HG03457 (cell line): ENCODE data around the gene TSPAN19.
A peak's percentile ranks its signal among the peaks of the same experiment; 100 is the strongest.
"Not testable (repeated sequence)": the region's sequence is repeated elsewhere in the genome, so short reads cannot be mapped to it uniquely, and the experiment has no call there.

Source experiments
- ATAC-seq: cut with Tn5 transposase; IDR thresholded peaks from one replicate; pipeline ENCODE4 v1.9.1; 2021; ENCODE audit warnings: moderate number of reproducible peaks; ENCODE audit not compliant: unreplicated experiment

The TSPAN19 gene

DNA sequence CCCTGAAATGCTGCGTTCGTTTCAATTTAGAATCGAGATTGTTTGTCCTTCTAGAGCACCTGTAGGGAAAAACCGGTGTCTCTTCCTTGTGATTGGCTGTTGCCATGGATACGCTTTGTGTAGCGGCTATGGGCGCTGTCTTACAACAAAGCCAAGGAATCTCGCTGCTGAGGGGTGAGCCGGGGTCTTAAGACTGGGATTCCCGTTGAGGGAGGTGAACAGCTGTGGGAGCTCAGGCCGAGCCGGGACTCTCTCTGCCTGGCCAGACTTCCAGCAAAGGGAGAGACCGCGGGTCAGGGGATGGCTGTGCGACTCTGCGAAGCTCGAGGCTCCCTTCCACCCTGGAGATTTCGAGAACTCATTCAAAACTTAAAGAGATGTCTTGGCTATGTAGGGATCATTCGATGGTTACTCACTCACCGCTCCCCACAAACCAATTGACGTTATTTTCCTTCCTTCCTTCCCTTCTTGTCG, at the start of gene TSPAN19, which contains the start of gene LRRIQ1:
Gene TSPAN19, minus strand, starts transcription at position 44 of the 474 bp plus-strand sequence. CDS start 6,331 bp downstream, outside the sequence.
Gene LRRIQ1, plus strand, starts transcription at position 118 of the 474 bp plus-strand sequence. CDS start 1,826 bp downstream, outside the sequence.
- ATAC-seq = peak; percentile 99

DNA sequence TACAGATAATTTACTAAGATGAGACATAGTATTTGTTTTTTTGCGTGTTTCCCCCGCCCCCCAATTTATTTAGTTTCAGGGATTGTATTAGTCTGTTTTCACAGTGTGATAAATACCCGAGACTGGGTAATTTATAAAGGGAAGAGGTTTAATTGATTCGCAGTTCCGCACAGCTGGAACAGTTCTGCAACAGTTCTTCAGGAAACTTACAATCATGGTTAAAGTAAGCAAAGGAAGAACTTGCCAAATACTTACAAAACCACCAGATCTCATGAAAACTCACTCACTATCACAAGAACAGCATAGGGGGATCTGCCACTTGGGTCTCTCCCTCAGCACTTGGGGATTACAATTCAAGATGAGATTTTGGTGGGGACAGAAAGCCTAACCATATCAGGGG, 49.0 kb upstream of the TSPAN19 start:
- no peak for ATAC-seq

DNA sequence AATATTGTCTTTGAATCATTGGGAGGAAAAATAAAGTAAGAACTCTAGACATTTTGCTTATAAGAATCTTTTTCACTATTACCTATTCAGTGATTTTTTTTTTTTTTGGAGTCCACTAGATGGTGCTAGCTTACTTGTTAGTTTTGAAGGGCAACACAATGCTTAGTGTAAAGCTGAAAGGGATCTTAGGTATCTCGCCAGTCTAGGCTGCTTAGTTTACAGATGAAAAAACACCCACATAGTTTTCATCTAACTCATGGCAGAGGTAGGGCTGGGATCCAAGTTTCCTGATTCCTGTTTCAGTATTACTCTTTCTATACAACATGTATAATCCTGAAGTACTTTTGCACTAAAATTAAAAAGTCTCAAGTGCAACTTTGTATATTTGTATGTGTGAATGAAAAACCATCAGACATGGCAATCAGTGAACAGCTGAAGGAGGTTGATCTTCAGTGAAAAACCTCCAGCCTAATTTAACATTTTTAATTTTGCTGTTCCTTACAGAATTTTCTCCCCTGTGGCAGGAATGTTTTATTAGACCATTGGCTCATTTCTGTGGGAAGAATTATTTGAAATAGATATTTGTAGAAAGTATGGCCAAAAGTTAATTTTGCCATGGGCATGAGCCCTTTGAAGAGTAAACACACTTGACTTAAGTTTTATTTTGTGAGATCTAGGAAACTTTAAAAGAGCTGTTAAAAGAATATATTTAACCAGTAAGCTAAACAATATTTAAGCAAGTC, 40.8 kb upstream of the TSPAN19 start:
- peak; percentile 45 for ATAC-seq

DNA sequence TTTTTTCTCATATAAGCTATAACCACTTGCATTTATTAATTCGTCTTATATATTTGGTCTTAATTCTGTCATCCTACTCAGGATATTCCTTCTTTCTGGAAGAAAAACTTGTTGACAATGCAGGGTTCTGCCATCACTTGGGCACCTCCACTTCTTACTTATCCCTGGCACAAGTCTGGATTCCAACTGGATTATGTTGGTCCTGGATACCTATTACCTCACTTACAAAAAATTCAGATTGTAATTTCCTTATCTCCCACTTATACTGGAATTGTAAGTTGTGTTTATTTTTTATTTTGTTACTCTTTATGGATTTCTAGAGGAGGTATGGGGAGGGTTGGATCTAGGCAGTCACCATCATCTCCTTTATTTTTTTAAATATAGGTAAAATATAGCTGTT, 36.7 kb upstream of the TSPAN19 start:
- no peak for ATAC-seq

DNA sequence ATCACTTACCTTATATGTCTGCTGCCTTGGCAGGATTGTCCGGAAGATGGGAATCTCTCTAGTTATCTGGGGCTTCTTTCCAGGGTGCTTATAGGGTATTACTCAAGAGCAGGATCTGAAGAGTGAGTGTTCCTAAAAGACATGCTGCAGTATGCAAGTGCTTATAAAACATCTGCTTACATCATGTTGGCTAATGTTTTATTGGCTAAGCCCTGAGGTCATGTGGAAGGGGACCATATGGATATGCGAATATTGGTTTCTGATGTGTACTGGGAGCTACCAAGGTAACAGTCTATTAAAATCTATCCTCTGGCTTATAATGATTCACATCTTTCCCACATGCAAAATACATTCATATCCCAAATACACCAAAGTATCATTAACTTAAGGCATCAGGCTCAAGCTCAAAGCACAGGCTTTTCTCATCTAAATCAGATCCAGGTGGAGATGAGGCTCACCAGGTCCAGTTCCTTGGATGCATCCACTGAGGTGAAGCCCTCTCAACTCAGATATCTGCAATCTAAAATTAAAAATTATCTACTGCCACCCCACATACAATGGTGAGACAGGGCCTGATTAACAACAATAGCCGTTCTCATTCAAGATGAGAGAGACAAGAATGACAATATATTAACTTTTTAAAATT, 29.9 kb upstream of the TSPAN19 start:
- no peak for ATAC-seq

DNA sequence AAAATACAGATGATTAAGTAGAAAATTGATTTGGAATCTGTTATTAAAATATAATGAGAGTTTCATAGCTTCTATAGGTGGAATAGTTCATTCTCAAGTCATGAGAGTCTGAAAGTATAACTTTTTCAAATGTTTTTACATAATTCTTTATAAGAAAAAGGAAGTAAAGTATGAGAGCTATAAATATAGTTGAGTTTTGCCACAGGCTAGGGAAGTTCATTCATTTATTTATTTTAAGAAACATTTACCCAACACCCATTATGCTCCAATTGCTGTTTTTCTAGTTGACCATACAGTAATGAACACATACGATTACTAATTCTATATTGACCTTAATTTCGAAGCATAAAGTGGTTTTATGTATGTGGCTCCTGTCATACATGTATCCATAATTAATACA, 24.8 kb upstream of the TSPAN19 start:
- ATAC-seq = no peak

DNA sequence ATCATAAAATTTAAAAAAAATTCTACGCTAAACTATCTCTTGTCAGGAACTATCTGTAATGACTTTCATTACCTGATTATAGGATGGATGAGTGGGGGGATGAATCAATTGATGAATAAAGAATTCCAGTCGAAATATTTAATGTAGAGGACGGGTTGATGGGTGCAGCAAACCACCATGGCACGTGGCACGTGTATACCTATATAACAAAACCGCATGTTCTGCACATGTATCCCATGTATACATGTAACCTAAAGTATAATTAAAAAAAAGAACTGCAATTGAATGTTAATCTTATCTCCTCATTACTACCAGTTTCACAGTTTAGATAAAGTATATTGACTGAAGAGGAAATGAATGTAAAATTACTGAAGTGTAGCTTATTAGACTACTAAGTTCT, 23.5 kb upstream of the TSPAN19 start:
- no peak for ATAC-seq

DNA sequence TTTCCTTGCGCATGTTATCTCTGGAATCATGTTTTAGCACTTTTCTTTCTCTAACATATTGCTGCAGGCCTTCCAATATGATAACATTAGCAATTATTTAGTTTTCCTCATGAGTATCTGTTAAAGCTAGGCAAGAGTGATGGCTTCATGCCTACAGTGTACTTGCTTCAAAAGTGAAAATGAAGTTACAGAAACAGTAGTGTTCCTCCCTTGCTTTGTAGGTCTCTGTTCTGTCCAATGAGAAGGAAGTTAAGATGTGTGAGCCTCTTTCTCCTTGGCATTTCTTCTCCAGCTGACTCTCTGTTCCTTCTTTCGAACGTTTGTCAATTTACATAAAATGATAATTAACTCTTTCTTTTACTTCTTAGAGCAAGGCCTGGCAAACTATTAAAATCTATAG, 22.3 kb upstream of the TSPAN19 start:
- no peak for ATAC-seq

DNA sequence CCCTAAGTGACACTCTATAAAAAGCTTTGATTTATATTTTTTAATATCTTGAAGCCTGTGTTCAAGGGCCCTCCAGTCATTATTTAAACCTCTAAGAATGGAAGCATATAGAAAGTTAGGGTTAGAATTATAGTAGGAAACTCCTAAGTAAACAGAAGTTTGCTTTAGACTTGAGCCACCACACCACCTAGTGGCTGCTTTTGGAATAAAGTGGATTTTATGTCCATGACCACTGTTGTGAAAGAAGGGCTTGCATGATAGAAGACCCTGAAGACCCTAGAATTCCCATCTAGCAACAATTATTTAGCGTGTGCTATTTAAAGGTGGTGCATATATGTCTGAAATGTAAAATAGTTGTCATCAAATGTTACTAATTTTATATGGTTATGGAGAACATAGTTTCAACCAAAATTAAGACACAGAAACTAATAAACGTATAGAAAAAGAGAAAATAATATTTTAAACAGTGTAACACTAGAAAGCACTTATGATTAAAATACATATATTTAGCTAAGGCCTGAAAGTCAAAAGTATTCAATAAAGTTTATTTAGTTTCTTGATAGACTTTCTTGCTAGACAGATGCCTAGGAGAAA, 21.4 kb upstream of the TSPAN19 start:
- no peak for ATAC-seq

DNA sequence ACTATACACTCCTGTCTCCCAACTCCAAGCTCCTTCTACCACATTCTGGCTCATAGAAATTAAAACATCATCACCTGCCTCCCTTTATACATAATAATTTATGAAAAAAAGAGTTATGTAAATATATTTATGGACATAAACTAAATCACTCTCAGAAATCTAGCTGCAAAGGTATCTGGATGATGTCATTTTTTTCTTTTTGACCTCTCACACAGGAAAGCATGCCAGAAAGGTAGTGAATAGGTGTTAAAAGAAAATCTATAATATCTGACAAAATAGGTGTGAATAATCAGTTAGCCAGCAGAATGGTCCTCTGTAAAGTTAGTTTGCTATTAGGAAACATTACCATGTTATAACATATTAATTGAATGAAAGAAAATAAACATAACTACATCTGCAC, 7.8 kb upstream of the TSPAN19 start:
- no peak for ATAC-seq

DNA sequence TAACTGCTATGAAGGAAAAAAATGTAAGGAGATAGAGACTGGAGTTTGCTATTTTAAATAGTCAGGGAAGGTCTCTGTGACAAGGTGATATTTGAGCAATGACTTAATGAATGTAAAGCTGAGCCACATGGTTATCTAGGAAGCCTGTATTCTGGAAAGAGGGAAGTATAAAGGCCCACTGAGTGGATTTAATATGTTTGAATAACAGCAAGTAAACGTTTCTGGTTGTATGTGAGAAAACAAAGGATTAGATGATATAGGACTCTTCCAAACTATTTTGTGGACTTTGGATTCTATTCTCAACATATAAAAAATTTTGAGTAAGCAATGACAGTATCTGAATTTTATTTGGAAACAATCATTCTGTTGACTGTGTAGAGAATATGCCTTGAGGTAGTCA, 5.3 kb upstream of the TSPAN19 start:
- ATAC-seq = no peak

DNA sequence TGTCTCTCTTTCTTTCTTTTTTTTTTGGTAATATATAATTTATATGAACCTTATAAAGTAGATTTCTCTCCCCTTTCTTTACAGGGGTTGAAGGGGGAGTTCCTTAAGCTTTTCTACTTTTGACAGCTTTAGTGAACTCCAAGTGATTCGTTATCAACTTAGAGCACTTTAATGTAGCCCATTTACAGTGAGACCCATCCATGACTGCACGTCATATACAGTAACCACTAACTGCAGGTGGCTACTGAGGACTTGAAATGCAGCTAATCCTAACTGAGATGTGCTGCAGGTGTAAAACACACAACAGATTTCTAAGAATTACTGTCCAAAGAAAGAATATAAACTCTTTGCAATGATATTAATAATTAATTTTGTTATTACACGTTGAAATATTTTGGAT, 656 bp upstream of the TSPAN19 start:
- no peak for ATAC-seq

DNA sequence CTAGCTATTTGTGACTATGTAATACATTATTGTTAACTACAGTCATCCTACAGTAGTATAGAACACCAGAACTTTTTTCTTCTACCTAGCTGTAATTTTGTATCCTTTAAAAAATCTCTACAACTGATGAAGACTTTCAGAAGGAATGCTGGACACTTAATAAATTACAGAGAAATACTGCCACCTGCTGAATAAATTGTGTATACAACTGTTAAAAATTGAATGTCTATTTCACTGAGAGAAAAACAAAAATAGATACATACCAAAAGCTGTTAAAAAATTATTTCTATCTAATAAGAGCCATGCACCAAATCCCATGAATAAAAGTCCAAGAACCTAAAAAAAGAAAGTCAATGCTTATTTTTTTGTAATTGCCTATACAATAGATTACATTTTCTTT, 6.6 kb downstream of the TSPAN19 start:
- ATAC-seq = no peak

DNA sequence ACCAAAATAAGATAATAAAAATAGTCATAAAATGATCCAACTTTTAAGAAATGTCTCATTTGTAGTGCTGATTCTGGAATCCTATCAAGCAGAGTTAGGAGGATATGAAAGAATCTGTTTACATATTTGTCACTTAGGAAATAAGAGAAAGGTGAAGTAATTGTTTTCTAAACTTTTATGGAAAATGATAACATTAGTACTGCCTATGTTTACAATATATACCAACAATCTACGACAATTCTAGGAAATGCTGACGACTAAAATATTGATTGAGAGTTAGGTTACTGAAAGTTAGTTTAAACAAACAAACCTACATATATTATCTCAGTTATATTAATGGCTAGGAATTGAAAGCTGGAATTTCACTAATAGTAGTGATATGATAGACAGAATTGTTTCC, 18.0 kb downstream of the TSPAN19 start:
- ATAC-seq = no peak

DNA sequence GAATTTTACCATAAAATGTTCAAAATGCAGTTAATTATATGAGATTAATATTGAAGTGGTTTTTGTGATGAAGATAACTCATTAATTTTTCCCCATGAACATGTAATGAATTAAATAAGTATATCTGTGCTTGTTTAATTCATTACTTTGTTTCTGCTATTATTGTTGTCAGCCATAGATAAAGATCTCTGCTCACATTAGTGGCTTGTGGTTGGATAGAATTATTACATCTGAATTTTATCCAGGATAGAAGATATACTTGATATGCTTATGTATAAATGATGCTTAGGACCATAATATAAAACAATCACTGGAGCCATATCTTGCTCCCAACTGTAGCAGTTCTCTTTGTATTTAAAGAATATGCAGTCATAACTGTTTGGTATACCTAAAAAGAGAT, 18.5 kb downstream of the TSPAN19 start:
- ATAC-seq = no peak

DNA sequence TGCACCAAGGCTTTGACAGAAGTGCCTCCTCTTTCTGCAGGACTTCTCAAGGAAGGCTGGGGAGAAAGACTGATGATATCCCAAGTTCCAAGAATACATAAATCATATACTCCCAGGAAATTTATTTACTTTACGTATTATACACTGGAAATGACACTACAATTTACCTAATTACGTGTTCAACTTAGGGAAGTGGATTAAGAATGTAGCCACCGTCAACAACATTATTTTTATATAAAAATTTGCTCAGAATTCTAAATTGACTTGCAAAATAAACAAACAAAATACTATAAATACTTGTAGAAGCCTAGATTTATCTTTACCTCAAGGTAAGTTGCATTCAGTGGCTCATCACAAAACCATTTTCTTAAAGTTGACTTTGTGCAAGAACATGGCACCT, 18.9 kb downstream of the TSPAN19 start:
- no peak for ATAC-seq

DNA sequence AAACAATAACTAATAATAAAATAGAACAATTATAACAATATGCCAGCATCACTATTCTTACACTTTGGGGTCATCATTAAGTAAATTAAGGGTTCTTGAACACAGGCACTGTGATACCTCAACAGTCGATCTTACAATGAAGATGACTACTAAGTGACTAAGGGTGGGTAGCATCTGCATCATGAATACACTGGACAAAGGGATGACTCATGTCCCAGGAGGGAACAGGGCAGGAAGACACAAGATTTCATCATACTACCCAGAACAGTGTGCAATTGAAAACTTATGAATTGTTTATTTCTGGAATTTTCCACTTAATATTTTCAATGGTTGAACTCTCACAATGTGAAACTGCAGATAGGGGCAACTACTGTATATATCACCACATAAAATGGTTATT, 19.7 kb downstream of the TSPAN19 start:
- no peak for ATAC-seq

DNA sequence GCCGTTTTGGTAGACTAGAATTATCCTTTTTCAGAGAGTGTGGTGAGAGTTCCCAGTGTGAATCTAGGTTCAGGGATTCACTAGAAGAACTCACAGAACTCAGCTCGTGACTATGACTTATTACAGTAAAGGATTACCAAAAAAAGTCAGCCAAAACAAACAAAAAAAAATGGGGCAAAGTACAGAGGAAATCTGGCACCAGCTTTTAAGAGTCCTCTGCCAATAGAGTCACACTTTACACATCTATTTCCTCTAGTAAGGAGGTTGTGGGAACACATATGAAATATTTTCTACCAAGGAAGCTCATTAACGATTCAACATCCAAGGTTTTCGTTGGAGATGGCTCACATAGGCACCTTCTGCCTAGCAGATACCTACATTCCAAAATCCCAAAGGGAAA, 28.2 kb downstream of the TSPAN19 start:
- ATAC-seq = no peak

DNA sequence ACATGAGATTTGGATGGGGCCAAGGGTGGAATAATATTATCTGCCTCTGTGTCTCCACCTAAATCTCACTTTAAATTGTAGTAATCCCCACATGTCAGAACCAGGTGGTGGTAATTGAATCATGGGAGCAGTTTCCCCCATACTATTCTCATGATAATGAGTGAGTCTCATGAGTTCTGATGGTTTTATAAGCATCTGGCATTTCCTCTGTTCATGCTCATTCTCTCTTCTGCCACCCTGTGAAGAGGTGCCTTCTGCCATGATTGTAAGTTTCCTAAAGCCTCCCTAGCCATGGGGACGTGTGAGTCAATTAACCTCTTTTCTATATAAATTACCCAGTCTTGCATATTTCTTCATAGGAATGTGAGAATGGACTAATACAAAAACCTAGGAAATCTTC, 29.9 kb downstream of the TSPAN19 start:
- no peak for ATAC-seq

DNA sequence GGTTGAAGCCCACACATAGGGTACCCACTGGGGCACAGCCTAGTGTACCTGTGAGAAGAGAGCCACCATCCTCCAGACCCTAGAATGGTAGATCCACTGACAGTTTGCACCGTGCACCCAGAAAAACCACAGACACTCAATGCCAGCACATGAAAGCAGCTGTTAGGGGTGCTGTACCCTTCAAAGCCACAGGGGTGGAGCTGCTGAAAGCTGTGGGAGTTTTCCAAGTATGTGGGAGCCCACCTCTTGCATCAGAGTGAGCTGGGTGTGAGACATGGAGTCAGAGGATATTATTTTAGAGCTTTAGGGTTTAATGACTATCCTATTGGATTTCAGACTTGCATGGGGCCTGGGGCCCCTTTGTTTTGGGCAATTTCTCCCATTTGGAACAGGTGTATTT, 30.5 kb downstream of the TSPAN19 start:
- no peak for ATAC-seq

DNA sequence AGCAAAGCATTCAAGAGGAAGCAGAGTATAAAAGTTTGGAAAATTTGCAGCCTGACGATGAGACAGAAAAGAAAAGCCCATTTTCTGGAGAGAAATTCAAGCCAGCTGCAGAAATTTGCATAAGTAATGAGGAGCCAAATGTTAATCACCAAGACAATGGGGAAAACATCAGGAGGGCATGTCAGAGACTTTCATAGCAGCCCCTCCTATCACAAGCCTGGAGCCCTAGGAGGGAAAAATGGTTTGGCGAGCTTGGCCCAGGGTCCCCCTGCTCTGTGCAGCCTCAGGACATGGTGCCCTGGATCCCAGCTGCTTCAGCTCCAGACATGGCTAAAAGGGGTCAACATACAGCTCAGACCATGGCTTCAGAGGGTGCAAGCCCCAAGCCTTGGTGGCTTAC, 31.0 kb downstream of the TSPAN19 start:
- ATAC-seq = not testable (repeated sequence)

DNA sequence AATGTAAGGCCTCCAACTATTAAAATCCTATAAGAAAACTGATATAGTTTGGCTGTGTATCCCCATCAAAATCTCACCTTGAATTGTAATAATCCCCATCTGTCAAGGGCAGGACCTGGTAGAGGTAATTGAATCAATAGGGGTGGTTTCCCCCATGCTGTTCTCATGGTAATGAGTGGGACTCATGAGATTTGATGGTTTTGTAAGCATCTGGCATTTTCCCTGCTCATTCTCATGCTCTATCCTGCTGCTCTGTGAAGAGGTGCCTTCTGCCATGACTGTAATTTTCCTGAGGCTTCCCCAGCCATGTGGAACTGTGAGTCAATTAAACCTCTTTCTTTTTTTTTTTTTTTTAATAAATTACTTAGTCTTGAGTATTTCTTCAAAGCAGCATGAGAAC, 31.9 kb downstream of the TSPAN19 start:
- ATAC-seq = no peak
